ENCODE data around the gene AK3.

GRCh38 chr9:4668604-4669003 lies 72.4 kb downstream of the AK3 start:
- TF ChIP-seq FOXM1 (IDR thresholded peaks at IDR 0.05; ENCODE audit: borderline replicate concordance) (no peak), SUZ12 (IDR thresholded peaks at IDR 0.05) (no peak), NFRKB (IDR thresholded peaks at IDR 0.05) (no peak), ARNT (IDR thresholded peaks at IDR 0.05) (no peak), SP1 (IDR thresholded peaks at IDR 0.05) (no peak), FOXA1 (IDR thresholded peaks at IDR 0.05) (no peak), BHLHE40 (IDR thresholded peaks at IDR 0.05; ENCODE audit: borderline replicate concordance) (no peak), HDGF (IDR thresholded peaks at IDR 0.05; ENCODE audit: borderline replicate concordance) (no peak), LEF1 (IDR thresholded peaks at IDR 0.05; ENCODE audit: borderline replicate concordance) (no peak), FOXK2 (IDR thresholded peaks at IDR 0.05) (no peak), CTBP1 (IDR thresholded peaks at IDR 0.05; ENCODE audit: borderline replicate concordance) (no peak), ZNF384 (IDR thresholded peaks at IDR 0.05) (no peak)

Measured in HEK293T (cell line).